Measurements from ENCODE around the gene AADACL4. TPM values are rescaled to one million over a fixed set of nuclear protein-coding genes. Genes with fewer than 3 reads are reported as not detected.

The AADACL4 gene
- not detected for total RNA-seq

DNA sequence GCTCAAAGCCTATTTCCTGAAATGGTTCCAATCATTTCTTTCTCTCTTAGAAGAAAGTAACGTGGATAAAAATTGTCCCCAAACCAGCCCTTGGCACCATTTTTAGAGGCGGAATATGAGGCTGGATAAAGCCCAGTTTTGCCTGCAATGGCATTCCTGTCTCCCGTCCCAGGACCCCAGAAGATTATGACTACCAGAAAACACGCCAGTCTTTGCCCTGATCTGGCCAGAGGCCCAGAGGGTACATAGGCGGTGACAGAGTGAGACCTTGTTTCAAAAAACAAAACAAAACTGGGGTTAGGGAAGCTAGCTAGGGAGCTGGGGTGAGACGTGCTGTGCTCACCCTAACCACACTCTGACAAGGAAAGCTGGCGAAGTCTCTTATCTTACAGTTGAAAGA lies at the start of gene AADACL4:
AADACL4 (plus strand) TSS at position 301 of the 400 bp plus-strand sequence. CDS start 462 bp downstream, outside the sequence.
- Histone ChIP-seq H3K4me1 (no peaks in the 10 kb centered on the region), H3K27me3 (no peaks in the 10 kb centered on the region), H3K9me3 (peaks cover 0 to 23% of the 10 kb centered on the region in 2 donors), H3K4me3 (no peak within 1 kb of the TSS), H3K27ac (no peak within 1 kb of the TSS), H3K36me3 (no peaks in the 10 kb centered on the region)
- no peak for DNase-seq (ENCODE audit: low spot score)
- TF ChIP-seq, protein P1, sequence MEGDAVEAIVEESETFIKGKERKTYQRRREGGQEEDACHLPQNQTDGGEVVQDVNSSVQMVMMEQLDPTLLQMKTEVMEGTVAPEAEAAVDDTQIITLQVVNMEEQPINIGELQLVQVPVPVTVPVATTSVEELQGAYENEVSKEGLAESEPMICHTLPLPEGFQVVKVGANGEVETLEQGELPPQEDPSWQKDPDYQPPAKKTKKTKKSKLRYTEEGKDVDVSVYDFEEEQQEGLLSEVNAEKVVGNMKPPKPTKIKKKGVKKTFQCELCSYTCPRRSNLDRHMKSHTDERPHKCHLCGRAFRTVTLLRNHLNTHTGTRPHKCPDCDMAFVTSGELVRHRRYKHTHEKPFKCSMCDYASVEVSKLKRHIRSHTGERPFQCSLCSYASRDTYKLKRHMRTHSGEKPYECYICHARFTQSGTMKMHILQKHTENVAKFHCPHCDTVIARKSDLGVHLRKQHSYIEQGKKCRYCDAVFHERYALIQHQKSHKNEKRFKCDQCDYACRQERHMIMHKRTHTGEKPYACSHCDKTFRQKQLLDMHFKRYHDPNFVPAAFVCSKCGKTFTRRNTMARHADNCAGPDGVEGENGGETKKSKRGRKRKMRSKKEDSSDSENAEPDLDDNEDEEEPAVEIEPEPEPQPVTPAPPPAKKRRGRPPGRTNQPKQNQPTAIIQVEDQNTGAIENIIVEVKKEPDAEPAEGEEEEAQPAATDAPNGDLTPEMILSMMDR (IDR thresholded peaks at IDR 0.05) = no peak

DNA sequence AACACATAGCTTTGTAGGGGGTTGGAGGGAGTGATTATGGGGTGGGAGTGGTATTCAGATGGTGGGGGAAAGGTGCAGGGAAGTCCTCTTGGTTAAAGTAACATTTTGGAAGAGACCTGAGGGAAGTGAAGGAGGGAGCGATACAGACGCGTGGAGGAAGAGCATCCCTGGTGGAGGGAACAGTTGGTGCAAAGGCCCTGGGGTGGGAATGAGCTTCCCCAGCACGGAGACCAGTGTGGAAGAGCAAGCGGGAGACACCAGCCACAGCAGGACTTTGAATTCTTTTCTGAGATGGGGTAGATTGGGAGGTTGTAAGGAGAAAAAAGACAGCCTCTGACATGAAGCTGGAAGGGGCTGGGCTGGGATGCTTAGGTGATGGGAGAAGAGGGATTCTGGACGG lies 49.4 kb upstream of the AADACL4 start:
- Histone ChIP-seq H3K27ac (peak overlapping the region; percentile 76 to 93), H3K27me3 (no peaks in the 10 kb centered on the region), H3K4me3 (no peak overlapping the region), H3K4me1 (peaks cover 0 to 97% of the 10 kb centered on the region in 2 donors), H3K36me3 (no peaks in the 10 kb centered on the region), H3K9me3 (no peaks in the 10 kb centered on the region)
- DNase-seq (ENCODE audit: low spot score) = no peak
- TF ChIP-seq, protein P1 (IDR thresholded peaks at IDR 0.05) = no peak

DNA sequence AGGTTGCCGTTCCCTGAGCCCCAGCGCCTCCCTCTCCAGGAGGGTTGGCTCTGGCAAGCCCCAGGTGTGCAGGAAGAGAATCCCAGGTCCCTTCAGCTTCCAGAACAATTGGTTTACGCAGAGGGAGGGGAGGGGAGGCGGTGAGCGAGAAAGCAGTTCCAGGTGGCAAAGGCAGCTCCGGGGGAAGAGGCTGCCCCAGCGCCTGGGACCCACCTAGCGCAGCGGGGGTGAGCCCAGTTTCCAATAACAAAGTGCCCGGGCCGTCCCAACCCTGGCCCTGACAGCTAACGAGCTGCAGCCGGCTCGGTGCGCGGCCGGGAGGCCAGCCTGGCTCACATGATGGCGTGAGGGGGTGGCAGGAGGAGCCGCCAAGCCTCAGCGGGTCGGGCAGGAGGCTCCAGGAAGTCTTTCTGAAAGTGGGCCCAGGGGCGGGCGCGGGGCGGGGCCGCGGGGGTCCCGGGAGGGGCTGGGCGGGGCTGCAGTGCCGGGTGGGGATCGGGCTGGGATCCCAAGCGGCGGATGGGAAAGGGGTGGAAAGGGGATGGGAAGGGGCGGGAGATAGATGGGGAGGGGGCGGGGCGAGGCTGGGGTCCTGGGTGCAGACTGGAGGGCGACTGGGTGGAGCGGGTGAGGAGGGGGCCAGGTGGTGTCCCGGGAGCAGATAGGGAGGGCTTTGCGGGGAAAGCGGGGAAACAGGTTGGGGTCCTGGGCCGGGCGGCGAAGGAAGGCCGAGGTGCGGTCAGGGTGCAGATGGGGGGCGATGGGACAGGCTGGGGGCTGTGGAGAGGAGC lies 48.7 kb upstream of the AADACL4 start:
- no peaks in the 10 kb centered on the region for H3K9me3 ChIP-seq
- TF ChIP-seq, protein P1 (IDR thresholded peaks at IDR 0.05) = no peak
- DNase-seq (ENCODE audit: low spot score) = peak; percentile 79
- H3K27me3 ChIP-seq = no peaks in the 10 kb centered on the region
- peaks cover 0 to 100% of the 10 kb centered on the region in 2 donors for H3K4me1 ChIP-seq
- H3K36me3 ChIP-seq = no peaks in the 10 kb centered on the region
- peak overlapping the region; percentile 4 to 41 for H3K4me3 ChIP-seq
- peak overlapping the region; percentile 76 to 93 for H3K27ac ChIP-seq

DNA sequence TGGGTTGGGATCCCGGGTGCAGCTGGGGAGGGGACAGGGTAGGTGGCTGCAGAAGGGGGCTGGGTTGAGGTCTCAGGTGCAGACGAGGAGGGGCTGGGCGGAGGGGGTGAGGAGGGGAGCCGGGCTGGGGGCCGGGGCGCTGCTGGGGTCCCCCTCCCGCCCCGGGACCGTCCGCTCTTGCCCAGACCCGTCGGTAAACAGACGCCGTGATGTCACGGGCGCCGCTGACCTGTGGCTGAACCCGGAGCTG lies 48.2 kb upstream of the AADACL4 start:
- TF ChIP-seq, protein P1 (IDR thresholded peaks at IDR 0.05) = no peak
- H3K27me3 ChIP-seq = no peaks in the 10 kb centered on the region
- H3K27ac ChIP-seq = peak overlapping the region; percentile 76 to 93
- no peak for DNase-seq (ENCODE audit: low spot score)
- peaks cover 0 to 100% of the 10 kb centered on the region in 2 donors for H3K4me1 ChIP-seq
- H3K36me3 ChIP-seq = no peaks in the 10 kb centered on the region
- H3K4me3 ChIP-seq = peak overlapping the region; percentile 4 to 41
- H3K9me3 ChIP-seq = no peaks in the 10 kb centered on the region

DNA sequence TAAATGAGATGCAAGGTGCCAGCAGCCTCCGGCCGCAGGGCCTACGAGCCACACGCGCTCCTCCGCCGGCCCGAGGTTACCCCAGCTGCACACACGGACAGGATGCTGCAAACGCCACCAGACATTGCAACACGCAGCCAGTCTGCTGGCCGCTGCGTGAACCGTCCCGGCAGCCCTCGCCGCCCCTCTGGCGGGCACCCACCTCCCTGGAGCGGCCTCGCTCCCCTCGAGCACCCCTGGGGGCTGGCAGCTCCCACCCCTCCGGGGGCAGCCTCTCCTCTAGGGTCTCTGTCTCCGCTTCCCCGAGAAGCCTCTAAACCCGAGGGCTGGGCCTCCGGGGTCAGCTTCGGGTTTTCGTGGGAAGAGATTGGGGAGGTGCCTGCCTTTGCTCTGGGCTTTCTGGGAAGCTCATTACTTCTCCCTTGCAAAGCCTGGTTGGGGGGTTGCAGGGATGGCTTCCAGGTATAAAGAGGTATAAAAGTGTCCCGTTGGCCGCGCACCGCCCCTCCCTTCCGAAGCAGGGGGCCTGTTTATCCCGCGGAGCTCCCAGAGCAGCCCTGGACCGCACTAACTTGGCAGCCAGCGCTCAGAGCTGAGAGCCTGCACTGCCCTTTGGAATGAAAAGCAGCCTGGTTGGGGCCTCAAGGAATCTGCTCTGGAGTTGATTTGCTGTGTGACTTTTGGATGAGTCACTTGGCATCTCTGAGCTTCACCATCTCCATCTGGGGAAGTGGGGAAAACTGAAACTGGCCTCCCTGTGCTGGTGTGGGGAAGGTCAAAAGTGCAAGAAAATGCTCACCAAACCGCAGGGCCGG lies 47.7 kb upstream of the AADACL4 start:
- peak overlapping the region; percentile 9 to 41 for H3K4me3 ChIP-seq
- no peaks in the 10 kb centered on the region for H3K36me3 ChIP-seq
- peak; percentile 96 for DNase-seq (ENCODE audit: low spot score)
- peaks cover 0 to 100% of the 10 kb centered on the region in 2 donors for H3K4me1 ChIP-seq
- TF ChIP-seq, protein P1 (IDR thresholded peaks at IDR 0.05) = no peak
- no peaks in the 10 kb centered on the region for H3K27me3 ChIP-seq
- no peaks in the 10 kb centered on the region for H3K9me3 ChIP-seq
- H3K27ac ChIP-seq = peak overlapping the region; percentile 76 to 93
